HG03558 (cell line): ENCODE results near the gene CHPF.

ENCODE experiments used
- ATAC-seq: cut with Tn5 transposase; IDR thresholded peaks from one replicate; pipeline ENCODE4 v1.9.1; 2021; ENCODE audit warnings: moderate number of reproducible peaks; ENCODE audit not compliant: unreplicated experiment; ENCODE audit errors: extremely low read depth

Gene CHPF

DNA sequence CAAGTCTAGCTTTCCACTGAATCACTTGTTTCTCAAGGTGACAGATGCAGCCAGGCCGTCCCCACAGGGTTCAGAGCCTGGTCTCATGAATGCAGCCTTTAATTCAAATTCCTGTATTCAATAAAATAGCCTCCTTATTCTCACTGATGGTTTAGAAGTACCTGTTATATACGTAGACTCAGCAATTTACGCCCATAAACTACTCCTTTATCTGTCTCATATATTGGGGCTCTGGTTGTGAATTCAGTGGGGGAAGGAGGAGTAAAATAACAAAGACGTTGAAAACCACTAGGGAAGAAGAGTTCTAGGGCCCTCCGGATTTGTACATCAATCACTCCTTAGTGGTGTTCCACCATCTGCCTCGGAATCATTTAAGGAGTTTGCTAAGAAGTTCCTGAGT is 26.0 kb upstream of the CHPF start:
- ATAC-seq, result no peak

DNA sequence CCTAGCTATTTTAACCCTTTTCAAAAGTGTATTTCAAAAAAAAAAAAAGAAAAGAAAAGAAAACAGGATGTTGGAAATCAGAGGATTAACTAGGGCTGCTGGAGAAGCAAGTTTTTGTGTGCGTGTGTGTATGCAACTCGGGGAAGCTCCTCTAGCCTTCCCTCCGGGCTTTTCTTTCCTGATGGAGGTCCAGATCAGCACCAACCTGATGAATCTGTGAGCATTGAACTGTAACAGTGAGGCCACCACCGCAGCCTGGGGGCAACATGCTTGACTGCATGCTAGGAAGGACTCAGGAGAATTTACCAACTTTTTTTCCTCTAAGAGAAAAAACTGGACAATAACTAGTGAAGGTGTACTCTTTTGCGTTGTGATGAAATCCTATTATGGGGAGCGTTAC is 25.4 kb upstream of the CHPF start:
- ATAC-seq, result no peak

DNA sequence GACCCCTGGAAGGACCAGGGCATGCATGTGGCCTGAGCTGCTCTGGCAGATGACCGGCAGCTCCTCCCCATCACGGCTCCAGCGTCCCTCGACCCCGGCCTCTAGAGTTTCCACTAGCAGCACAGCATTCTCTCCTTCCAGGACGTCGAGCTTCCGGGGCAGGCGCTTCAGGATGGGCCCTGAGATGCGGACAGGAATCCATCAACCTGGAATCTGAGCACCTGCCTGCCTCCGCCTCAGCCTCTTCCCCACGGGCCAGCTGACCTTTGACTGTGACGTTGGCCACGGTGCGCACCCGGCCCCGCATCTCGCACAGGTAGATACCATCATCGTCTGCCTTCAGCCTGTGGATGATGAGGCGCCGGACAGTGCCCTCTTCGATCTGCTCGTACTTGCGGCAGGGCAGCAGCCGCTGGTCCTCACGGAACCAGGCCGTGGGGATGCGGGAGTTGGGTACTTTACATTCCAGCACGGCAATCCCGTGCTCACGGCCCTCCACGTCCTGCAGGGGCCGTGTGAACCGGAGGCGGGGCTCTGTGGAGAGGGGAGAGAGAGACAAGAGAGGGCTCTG is 24.3 kb upstream of the CHPF start:
- no peak for ATAC-seq

DNA sequence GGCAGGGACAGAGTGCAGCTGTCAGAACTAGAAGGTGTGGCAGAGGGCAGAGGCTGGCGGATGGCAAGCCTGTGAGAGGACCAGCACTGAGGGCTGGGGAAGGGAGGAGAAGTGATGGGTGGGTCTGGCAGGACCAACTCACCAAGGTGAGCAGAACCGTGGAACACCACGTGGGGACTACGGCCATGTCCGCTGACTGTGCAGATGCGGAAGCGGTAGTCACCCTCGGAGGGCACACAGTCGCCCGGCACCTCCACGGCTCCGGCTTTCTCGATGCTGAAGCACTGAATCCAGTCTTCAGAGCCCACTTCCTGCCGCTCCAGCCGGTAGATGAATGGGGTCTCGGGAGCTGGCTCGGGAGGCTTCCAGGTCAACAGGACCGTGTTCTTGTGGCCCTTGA is 23.5 kb upstream of the CHPF start:
- ATAC-seq, result no peak

DNA sequence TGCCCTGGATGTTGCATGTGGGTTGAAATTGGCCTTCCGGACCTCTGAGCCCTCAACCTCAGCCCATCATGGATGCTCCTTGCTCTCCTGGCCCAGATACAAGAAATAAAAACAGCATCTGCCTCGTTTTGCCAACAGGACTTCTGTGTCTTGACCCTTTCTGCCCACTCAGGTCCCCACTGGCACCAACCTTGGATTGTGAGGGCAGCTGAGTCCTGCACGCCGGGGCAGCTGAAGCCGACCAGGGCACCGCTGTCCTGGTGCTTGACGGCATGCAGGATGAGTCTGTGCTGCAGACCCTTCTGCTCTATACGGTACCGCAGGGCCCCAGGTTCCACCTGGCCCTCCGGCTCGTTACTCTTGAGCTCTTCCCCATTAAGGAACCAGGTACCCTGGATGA is 23.0 kb upstream of the CHPF start:
- no peak for ATAC-seq

DNA sequence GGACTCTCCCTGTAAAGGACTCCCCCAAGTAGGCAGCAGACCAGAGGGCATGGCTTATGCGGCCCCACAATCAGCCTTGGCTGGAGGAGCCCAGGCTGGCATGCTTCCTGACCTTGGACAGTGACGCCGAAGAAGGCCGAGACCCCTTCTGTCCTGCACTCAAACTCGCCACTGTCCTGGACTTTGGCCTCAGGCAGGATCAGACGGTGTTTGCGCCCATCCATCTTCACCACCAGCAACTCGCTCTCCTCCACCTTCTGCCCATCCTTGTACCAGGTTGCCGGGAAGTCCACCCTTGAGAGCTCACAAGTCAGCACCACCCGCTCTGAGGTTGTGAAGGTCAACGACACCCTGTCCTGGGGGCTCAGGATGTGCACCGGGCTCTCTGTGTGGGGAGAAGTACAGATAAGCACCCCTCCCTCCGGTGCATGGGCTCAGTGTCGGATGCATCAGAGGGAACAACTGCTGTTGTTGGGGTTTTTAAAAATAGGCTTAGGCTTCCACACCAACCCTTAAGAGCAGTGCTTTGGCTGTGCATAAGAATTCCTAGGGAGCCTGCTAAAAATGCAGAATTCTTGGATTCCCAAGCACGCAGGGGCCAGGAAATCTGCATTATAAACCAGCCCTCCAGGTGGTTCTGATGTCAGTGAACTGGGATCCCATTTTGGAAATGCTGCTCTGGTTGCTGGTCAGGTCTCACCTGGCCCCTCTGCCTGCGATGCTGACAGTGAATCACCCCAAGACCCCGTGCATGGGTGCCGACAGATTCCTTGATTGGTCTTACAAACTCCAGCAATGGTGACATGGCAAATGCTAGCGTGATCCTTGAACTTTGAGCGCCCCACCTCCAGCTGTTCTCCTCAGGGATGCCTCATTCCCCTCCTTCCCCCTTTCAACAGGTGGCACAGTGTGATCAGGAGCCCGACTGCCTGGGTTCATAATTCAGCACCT is 21.8 kb upstream of the CHPF start:
- no peak for ATAC-seq

DNA sequence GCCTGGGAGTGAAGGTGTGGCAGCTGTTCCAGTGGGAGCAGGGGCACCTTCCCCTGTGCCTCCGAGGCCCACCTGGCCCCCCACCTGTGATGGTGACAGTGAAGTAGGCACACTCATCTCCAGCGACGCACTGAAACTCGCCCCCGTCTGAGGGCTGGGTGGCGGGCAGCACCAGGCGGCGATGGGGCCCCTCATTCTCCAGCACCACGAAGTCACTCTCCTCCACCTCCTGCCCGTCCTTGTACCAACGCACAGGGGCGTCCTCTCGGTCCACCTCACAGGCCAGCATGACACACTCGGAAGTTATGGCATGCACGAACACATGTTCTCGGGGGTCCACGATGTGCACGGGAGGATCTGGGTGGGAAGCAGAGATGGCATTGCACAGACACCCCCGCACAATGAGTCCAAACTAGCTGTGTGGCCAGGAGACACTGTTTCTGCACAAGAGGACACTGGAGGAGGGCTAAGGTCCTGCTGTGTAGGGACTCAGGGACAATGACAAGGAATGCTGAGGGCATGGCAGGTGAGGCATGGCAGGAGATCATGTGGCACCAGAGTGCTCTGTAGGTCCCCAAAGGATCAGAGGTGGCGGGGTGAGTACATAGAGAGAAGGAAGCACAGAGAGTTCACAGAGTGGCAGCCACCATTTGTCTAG is 19.8 kb upstream of the CHPF start:
- ATAC-seq, result no peak

DNA sequence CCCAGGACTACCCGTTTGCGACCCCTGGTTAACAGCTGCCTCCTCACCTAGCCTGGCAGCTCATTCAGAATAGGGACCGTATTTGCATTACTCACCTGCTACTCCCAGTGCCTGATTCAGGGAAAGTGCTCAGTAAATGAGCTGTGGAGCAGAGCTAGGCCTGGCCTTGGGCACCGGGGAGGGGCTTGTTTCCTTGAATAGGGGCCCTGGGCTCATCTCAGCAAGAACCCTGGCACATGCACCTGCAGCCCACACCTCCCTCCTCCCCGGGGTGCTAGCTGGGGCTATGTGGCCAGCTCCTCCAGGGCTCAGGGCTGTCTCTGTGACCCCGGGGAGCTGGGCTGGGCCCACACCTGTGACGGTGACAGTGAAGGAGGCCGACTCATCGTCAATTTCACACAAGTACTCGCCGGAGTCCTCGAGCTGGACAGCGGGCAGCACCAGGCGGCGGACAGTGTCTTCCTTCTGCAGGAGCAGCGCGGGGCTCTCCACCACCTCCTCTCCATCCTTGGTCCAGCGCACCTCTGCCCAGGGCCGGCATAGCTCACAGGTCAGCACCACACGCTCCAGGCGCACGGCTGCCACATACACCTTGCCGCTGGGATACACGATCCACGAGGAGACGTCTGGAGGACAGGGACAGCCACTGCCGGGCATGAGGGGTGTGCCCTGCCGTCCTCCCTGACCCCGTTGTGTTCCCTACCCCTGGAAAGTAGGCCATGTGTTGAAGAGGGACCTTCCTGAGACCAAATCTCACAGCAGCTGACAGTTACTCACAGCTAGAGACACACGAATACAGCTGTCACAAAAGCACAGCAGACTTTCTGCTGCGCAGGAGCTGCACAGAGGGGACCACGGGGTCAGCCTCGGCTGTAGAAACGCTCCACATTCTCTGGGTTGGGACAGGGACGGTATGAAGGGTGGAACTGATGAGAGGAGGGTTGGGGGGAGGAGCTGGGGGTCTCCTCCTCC is 18.7 kb upstream of the CHPF start:
- ATAC-seq, result no peak

DNA sequence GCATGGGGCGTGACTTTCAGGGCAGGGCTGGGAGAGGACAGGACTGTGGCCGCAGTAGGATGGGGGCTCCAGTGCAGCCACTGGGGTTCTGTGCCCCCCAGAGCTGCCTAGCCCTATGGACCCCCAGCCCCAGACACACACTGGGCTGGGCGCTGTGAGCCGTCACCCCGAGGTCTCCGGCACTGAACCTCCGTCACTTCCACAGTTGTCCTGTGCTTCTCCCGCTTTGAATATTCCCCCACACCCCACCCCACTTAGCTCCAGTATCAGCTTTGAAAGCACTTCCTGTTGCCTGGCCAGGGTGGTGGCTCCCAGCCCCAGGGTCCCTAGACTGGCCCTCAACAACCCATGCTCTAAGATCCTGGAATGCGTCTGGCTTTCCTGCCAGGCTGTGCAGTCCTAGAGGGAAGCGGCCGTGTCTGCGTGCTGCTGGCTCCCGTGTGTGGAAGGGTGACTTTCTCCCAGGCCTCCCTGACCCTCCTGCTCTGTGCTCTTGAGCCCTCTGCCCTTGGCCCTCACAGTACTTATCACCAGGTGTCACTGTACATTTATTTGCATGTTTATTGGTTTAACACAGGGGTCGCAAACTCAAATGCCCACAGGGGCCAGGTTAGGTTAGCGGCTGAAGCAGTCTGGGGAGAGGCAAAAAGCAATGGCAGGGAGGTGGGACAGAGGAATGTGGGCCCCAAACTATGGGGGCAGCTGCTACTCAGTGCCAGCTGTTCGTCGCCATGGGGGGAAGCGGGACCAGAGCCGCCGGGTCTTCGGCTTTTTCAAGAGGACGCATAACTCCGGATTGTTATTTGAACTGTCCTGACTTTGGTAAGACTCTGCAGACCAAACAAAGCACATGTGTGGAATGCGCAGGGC is 17.8 kb upstream of the CHPF start:
- no peak for ATAC-seq

DNA sequence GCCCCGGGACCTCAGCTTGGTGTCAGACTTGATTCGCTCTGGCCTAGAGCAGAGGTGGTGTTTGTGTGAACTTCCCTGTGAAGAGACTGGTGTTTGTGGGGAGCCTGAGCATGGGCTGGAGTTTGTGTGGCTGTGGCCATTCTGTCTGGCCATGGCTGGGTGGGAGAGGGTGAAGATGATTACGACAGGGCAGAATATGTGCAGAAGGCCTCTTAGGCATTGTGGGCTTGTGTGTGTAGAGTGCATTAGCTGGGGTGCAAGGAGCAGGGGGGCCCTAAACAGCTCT is 17.2 kb upstream of the CHPF start:
- no peak for ATAC-seq

DNA sequence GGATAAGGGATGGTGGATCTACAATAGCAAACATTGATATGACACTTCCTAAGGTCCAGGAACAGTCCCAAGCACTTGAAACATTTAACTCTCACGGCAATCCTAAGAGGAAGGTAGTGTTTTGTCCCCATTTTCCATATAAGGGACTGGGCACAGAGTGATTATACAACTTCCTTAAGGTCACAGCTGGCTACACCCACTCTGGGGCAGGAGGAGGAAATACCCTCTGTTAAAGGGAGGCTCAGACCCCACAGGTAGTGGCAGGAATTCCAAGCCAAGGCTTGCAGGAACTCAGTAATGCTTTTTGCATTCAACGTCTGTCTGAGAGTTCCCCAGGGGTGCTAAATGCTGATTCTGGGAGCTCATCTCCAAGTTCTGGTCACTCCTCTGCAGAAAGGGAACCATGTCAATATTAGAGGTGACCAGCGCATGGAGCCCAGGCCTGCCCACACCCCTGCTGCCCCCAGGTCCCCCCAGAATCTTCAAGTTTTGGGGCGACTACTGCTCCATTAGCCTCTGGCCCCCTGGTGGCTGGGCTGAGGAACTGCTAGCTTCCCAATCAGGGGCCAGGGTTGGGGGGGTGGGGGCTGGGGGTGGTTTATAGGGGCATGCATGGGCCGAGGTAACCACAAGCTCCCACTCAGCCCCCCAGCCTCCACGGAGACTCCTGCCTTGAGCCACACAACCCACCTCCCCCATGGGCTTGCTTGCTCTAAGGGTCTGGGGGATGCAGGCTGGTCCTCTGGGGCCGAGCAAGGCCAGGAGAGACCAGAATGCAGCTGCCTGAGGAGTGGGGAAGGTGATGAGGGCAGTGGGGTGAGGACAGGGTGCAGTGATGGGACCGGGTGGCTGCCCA is 16.7 kb upstream of the CHPF start:
- no peak for ATAC-seq

DNA sequence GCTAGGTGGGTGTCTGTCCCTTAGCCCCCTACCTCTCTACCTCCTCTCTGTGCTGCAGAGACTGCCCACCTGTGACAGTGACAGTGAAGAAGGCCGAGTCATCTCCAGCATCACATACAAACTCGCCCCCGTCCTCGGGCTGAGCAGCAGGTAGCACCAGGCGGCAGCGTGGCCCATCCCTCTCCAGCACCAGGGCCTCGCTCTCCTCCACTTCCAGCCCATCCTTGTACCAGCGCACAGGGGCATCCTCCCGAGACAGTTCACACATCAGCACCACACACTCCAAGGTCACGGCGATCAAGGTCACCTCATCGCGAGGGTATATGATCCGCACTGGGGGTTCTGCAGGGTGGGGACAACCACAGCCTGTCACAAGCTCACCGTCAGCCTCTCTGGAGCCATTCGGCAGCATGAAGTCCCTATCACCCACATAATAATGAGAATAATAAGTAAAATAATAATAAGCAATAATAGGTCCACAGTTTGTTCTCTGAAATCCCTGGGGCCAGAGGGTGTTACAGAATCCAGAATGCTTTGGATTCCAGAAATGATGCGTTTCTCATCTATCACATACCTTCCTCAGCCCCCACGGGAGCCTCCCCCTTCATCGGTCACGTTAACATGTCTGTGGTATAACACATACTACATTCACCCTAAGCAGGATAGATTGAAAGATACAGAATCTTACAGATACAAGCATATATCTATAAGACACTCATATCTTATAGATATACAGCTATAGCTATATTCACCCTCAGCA is 15.7 kb upstream of the CHPF start:
- ATAC-seq, result no peak

DNA sequence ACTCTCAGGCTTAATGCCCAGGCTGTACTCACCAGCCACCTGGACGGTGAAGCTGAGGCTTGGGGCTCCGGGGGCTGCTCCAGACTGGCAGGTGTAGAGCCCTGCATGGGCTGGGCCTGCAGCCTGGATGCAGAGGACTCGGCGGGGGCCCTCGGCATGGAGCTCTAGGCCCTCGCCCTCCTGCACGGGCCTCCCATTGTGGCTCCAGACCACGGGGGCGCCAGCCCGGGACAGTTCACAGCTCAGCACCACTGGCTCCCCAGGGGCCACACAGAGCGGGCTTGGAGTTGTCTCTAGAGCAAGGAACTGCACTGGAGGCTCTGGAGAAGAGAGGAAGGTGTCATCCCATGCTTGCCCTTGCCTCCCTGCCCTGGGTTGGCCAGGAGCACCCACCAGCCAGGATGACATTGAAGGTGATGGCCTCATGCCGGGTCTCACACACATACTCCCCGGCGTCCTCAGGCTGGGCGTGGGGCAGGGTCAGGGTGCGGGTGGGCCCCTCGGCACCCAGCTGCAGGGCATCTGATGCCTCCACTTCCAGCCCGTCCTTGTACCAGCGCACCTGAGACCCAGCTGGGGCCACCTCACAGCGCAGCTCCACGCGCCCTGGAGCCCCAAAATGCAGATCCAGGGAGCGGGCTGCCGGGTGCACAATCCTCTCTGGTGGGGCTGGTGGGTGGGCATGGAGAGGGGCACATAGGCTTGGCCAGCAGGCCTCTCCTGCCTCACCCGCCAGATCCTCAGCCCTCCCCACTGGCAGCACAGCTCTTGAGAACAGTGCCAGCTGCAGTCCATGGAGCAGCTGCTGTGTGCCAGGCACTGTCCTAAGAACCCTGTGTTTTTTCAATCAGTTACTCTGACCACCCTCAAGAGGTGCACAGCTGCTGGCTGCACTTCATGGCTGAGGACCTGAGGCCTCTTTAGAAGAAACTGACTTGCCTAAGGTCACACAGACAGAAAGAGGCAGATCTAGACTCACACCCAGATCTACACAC is 14.5 kb upstream of the CHPF start:
- ATAC-seq, result no peak

DNA sequence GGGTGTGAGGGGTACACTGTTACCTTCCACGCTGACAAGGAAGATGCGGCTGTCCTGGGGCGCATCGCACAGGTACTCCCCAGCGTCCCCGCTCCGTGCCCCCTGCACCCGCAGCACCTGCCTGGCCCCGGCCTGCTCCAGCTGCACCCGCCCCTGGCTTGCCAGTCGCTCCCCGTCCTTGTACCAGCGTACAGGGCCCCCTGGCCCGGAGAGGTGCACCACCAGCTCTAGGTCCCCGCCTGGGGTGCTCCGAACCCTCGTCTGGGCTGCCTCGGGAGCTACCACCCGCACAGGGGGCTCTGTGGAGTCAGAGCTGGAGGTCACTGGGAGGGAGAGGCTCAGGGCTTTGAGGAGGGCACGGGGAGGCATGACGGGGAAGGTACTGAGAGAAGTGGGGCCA is 13.7 kb upstream of the CHPF start:
- no peak for ATAC-seq

DNA sequence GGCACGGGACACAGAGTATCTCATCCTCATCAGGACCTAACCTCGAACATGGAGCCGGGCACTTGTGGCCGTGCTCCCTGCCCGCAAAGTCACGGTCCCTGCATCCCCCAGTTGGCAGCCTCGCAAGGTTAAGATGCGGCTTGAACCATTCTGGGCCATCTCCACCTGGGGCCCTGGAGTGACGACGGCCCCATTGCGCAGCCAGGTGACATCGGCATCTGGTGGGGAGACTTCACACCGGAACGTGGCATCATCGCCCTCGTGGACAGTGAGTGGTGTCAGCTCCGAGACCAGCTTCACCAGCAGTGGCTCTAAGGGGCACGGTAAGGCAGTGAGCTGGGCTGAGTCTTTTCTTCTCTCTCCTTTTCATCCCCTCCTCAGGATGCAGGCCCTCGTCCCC is 12.8 kb upstream of the CHPF start:
- ATAC-seq, result no peak

DNA sequence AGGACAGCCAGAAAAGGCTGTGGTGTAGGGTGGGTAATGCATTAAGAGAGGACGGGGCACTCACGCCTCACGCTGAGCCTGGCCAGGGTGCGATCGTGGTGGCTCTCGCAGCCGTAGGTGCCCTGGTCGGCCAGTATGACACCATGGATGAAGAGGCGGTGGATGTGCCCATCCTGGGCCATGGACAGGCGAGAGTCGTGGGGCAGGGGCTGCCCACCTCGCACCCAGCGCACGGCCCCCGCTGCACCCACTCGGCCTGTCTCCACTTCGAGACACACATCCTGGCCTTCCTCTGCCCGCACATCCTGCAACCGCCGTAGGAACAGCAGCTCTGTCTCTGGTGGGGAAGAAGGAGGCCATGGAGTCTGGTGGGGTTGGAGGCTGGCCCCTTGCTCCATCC is 12.3 kb upstream of the CHPF start:
- no peak for ATAC-seq

DNA sequence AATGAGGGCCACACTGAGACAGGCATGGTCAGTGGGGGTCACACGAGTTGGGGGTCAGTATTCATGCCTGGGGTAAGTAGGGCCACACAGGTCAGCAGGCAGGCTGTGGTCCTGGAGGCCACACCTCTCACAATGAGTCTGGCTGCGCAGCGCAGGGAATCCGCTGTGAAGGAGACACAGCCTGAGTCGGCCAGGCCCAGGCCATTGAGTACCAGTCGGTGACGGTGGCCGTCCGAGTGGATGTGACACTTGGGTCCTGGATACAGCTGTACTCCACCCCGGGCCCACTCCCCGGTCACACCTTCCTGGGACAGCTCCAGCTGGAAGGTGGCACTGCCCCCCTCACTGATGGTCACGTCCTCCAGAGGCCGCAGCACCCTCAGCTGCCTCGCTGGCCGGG is 10.7 kb upstream of the CHPF start:
- ATAC-seq, result no peak
